WTC11 (cell line): ENCODE data around the gene CAPN9.

ENCODE experiments used
- TEAD4 ChIP-seq: sonication (generic); formaldehyde crosslinking; IDR thresholded peaks from 2 replicates; pipeline ENCODE4 v1.8.0; 2022; ENCODE audit warnings: mild to moderate bottlenecking, missing genetic modification reagents
- TF ChIP-seq, protein P1 (sequence below): fragments of 200-600 bp; IDR thresholded peaks from 2 replicates; pipeline ENCODE4 v1.8.0; 2022; ENCODE audit warnings: antibody characterized with exemption

DNA sequence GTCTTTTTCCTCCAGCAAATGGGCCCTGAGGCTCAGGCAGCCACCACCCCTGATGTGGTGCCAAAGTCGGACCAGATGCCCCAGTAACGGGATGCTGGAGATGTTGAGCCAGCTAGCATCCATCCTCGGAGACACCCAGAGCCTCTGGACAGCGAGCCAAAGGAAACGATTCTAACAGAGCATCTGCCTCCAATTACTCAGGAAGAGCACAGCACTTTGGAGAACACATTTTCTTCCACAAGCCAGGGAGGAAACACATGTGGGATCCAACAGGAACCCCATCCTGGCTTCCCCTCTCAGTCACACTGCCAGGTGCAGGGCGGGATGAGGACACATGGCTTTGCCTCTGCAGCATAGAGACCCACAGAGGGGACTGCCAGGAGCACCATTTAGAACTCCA is 76.2 kb downstream of the CAPN9 start:
- TF ChIP-seq, protein P1, sequence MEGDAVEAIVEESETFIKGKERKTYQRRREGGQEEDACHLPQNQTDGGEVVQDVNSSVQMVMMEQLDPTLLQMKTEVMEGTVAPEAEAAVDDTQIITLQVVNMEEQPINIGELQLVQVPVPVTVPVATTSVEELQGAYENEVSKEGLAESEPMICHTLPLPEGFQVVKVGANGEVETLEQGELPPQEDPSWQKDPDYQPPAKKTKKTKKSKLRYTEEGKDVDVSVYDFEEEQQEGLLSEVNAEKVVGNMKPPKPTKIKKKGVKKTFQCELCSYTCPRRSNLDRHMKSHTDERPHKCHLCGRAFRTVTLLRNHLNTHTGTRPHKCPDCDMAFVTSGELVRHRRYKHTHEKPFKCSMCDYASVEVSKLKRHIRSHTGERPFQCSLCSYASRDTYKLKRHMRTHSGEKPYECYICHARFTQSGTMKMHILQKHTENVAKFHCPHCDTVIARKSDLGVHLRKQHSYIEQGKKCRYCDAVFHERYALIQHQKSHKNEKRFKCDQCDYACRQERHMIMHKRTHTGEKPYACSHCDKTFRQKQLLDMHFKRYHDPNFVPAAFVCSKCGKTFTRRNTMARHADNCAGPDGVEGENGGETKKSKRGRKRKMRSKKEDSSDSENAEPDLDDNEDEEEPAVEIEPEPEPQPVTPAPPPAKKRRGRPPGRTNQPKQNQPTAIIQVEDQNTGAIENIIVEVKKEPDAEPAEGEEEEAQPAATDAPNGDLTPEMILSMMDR, result no peak
- no peak for TF ChIP-seq TEAD4
